ENCODE data around the gene FAM184A. TPM values are rescaled to one million over a fixed set of nuclear protein-coding genes. Genes with fewer than 3 reads are reported as not detected.

The FAM184A gene
- total and polyA plus RNA-seq, 2 donors (not counting 3 experiments of a cell fraction or from before 2014, with no cell fraction given), result 0.04 to 0.84 TPM

GRCh38 chr6:118967239-118967638 lies 111.2 kb downstream of the FAM184A start:
- Histone ChIP-seq H3K4me3 (replicated peaks in 1 of 3; ENCODE audit: insufficient read depth in 1 of 3, low read depth in 1 of 3, low read length in 3 of 3) (no peak overlapping the region), H3K36me3 (ENCODE audit: control insufficient read depth in 2 of 2, extremely low read depth in 1 of 2, insufficient read depth in 2 of 2, low read length in 2 of 2) (no peaks in the 10 kb centered on the region), H3K4me2 (ENCODE audit: insufficient read depth, low read length) (no peak overlapping the region), H2AFZ (ENCODE audit: low read depth, low read length) (no peak overlapping the region), H4K20me1 (replicated peaks; ENCODE audit: control insufficient read depth, extremely low read depth, insufficient read depth, low read length) (no peaks in the 10 kb centered on the region), H3K9me3 (replicated peaks; ENCODE audit: control insufficient read depth, insufficient read depth, low read length) (no peaks in the 10 kb centered on the region), H3K27ac (ENCODE audit: insufficient read depth, low read depth, low read length) (no peak overlapping the region), H3K79me2 (ENCODE audit: control insufficient read depth, insufficient read depth, low read length) (no peaks in the 10 kb centered on the region), H3K9ac (replicated peaks; ENCODE audit: extremely low read depth, insufficient read depth, low read length) (no peak overlapping the region), H3K9me1 (replicated peaks; ENCODE audit: control insufficient read depth, extremely low read depth, insufficient read depth, low read length) (no peaks in the 10 kb centered on the region), H3K27me3 (ENCODE audit: control insufficient read depth in 2 of 2, insufficient read depth in 2 of 2, low read length in 2 of 2) (no peaks in the 10 kb centered on the region), H3K4me1 (ENCODE audit: control insufficient read depth, extremely low read depth, insufficient read depth, low read length) (no peaks in the 10 kb centered on the region)
- DNase-seq (ENCODE audit: low read depth, low spot score) (no peak), FAIRE-seq (no peak)
- intact Hi-C loops (cut with micrococcal nuclease), result no loop called here
- TF ChIP-seq POLR2A (IDR thresholded peaks at IDR 0.05; ENCODE audit: low read depth, low read length) (no peak), EZH2 (IDR thresholded peaks at IDR 0.05; ENCODE audit: borderline replicate concordance, low read depth, low read length, severe bottlenecking) (no peak), MYC (IDR thresholded peaks at IDR 0.05; ENCODE audit: low read depth, low read length) (no peak), GATA2 (IDR thresholded peaks at IDR 0.05; ENCODE audit: insufficient read depth, insufficient read length, low read depth, low read length) (no peak), FOS (IDR thresholded peaks at IDR 0.05; ENCODE audit: borderline replicate concordance, insufficient read depth, low read length) (no peak)
- dilution Hi-C loops (cut with MboI; ENCODE audit: extremely low pct_ligation_motif_present, low sequenced_read_pairs), result no loop called here
- no TSS peak for BruUV-seq (replicated peaks)
- ChIA-PET POLR2A (no interaction called here), CTCF (interaction anchor here (0.9 to 12.7 kb wide), 3 partner anchors 143 to 182 kb away, joined by 3 to 410 read pairs (median 7); no protein-coding TSS in a partner anchor)

GRCh38 chr6:118965843-118966370 lies 112.6 kb downstream of the FAM184A start:
- H4K20me1 ChIP-seq (replicated peaks; ENCODE audit: control insufficient read depth, extremely low read depth, insufficient read depth, low read length), result no peaks in the 10 kb centered on the region
- dilution Hi-C loops (cut with MboI; ENCODE audit: extremely low pct_ligation_motif_present, low sequenced_read_pairs), result no loop called here
- intact Hi-C loops (cut with micrococcal nuclease), result no loop called here
- DNase-seq (ENCODE audit: low read depth, low spot score) (no peak), FAIRE-seq (no peak)
- no peaks in the 10 kb centered on the region for H3K9me1 ChIP-seq (replicated peaks; ENCODE audit: control insufficient read depth, extremely low read depth, insufficient read depth, low read length)
- H3K4me2 ChIP-seq (ENCODE audit: insufficient read depth, low read length), result no peak overlapping the region
- no peak overlapping the region for H3K4me3 ChIP-seq (replicated peaks in 1 of 3; ENCODE audit: insufficient read depth in 1 of 3, low read depth in 1 of 3, low read length in 3 of 3)
- H3K27me3 ChIP-seq (ENCODE audit: control insufficient read depth in 2 of 2, insufficient read depth in 2 of 2, low read length in 2 of 2), result no peaks in the 10 kb centered on the region
- H2AFZ ChIP-seq (ENCODE audit: low read depth, low read length), result no peak overlapping the region
- no peak for TF ChIP-seq JUN (IDR thresholded peaks at IDR 0.05; ENCODE audit: borderline replicate concordance, insufficient read depth, insufficient read length, low read depth)
- TF ChIP-seq GATA2 (IDR thresholded peaks at IDR 0.05; ENCODE audit: insufficient read depth, insufficient read length, low read depth, low read length), result no peak
- TF ChIP-seq MYC (IDR thresholded peaks at IDR 0.05; ENCODE audit: low read depth, low read length), result no peak
- no peak for TF ChIP-seq CTCF (IDR thresholded peaks at IDR 0.05; ENCODE audit: extremely low read depth in 1 of 2, insufficient read depth in 1 of 2, low read depth in 1 of 2, low read length in 2 of 2)
- no peak for TF ChIP-seq POLR2A (IDR thresholded peaks at IDR 0.05; ENCODE audit: low read depth, low read length)
- TF ChIP-seq MAX (IDR thresholded peaks at IDR 0.05; ENCODE audit: insufficient read depth, insufficient read length), result no peak
- no peak for TF ChIP-seq FOS (IDR thresholded peaks at IDR 0.05; ENCODE audit: borderline replicate concordance, insufficient read depth, low read length)
- no peak for TF ChIP-seq EZH2 (IDR thresholded peaks at IDR 0.05; ENCODE audit: borderline replicate concordance, low read depth, low read length, severe bottlenecking)
- no peak for TF ChIP-seq POLR2AphosphoS5 (IDR thresholded peaks at IDR 0.05; ENCODE audit: insufficient read depth, low read depth, low read length)
- ChIA-PET CTCF (interaction anchor here (12.7 kb wide), 1 partner anchor 144 kb away, joined by 410 read pairs; no protein-coding TSS in a partner anchor), POLR2A (no interaction called here)
- no peaks in the 10 kb centered on the region for H3K9me3 ChIP-seq (replicated peaks; ENCODE audit: control insufficient read depth, insufficient read depth, low read length)
- no peak overlapping the region for H3K27ac ChIP-seq (ENCODE audit: insufficient read depth, low read depth, low read length)
- no TSS peak for BruUV-seq (replicated peaks)
- H3K9ac ChIP-seq (replicated peaks; ENCODE audit: extremely low read depth, insufficient read depth, low read length), result no peak overlapping the region
- H3K36me3 ChIP-seq (ENCODE audit: control insufficient read depth in 2 of 2, extremely low read depth in 1 of 2, insufficient read depth in 2 of 2, low read length in 2 of 2), result no peaks in the 10 kb centered on the region
- H3K4me1 ChIP-seq (ENCODE audit: control insufficient read depth, extremely low read depth, insufficient read depth, low read length), result no peaks in the 10 kb centered on the region
- no peaks in the 10 kb centered on the region for H3K79me2 ChIP-seq (ENCODE audit: control insufficient read depth, insufficient read depth, low read length)

Measured in endothelial cell of umbilical vein (primary cell).